ENCODE results near the gene BTK.

BTK gene

DNA sequence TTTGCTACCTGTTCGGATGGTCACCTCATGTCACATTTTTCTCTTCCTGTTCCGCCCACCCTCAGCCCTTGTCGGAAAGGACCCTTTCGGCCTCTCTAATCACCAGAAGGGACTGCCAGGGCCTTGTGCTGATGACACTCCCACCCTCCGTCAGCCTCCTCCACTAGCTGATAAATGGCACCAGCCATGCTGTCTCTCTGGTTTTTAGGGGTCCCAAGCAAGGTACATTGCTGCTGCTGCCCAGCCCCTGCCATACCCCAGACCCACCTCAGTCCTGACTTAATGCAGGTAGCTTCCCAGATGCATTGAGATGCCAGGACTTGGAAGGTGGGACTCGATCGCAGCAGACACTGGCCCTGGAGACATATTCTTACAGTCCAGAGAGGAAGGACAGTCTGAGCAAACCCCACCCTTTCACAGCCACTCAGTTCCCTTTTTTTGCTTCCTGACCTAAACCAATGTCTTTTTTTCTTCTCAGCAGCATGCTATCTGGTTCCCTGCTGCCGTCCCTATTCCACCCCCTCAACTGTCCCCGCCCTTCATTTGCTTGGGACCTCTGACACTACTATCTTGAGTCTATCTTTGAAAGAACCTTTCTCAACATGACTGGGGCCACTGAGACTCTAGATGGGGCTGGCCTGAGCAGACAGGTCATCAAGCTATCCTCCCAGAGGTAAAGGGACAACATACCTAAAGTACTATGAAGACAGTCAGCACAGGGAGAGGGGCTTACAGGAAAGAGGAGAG is at the start of gene BTK:
Gene BTK (minus strand): TSS at position 397 of the 747 bp plus-strand sequence. CDS start 10,907 bp downstream, outside the sequence.
- peaks cover 26% of the 10 kb centered on the region for H3K36me3 ChIP-seq (ENCODE audit: control insufficient read depth, low read length)
- TF ChIP-seq, protein P1, sequence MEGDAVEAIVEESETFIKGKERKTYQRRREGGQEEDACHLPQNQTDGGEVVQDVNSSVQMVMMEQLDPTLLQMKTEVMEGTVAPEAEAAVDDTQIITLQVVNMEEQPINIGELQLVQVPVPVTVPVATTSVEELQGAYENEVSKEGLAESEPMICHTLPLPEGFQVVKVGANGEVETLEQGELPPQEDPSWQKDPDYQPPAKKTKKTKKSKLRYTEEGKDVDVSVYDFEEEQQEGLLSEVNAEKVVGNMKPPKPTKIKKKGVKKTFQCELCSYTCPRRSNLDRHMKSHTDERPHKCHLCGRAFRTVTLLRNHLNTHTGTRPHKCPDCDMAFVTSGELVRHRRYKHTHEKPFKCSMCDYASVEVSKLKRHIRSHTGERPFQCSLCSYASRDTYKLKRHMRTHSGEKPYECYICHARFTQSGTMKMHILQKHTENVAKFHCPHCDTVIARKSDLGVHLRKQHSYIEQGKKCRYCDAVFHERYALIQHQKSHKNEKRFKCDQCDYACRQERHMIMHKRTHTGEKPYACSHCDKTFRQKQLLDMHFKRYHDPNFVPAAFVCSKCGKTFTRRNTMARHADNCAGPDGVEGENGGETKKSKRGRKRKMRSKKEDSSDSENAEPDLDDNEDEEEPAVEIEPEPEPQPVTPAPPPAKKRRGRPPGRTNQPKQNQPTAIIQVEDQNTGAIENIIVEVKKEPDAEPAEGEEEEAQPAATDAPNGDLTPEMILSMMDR (IDR thresholded peaks at IDR 0.05; ENCODE audit: low read depth, low read length, poor library complexity, severe bottlenecking) = no peak
- no peak for TF ChIP-seq EZH2phosphoT487 (IDR thresholded peaks at IDR 0.05; ENCODE audit: borderline replicate concordance, low read length)
- peak within 1 kb of the TSS; percentile 98 for H3K4me3 ChIP-seq (ENCODE audit: low read length)
- 0 out of 2 replicates have a peak, but pooled peaks cover under 1% of the 10 kb centered on the region for H3F3A ChIP-seq (ENCODE audit: control insufficient read depth, insufficient read depth)
- H3K27me3 ChIP-seq (ENCODE audit: control insufficient read depth, low read length) = no peaks in the 10 kb centered on the region
- H3K4me1 ChIP-seq (ENCODE audit: control insufficient read depth, low read length) = peaks cover 46% of the 10 kb centered on the region
- no peaks in the 10 kb centered on the region for H3K9me2 ChIP-seq (replicated peaks; ENCODE audit: control insufficient read depth, low read length)
- H3K79me2 ChIP-seq (ENCODE audit: control insufficient read depth, low read length) = peaks cover 73% of the 10 kb centered on the region
- no peaks in the 10 kb centered on the region for H3K9me3 ChIP-seq (ENCODE audit: control insufficient read depth, insufficient read depth, low read length)
- no peaks in the 10 kb centered on the region for H4K20me1 ChIP-seq (ENCODE audit: control insufficient read depth, insufficient read depth, low read depth, low read length)
- H3K4me2 ChIP-seq (ENCODE audit: low read length) = peak within 1 kb of the TSS; percentile 93
- peak within 1 kb of the TSS; percentile 87 for H3K27ac ChIP-seq (ENCODE audit: low read depth, low read length)

DNA sequence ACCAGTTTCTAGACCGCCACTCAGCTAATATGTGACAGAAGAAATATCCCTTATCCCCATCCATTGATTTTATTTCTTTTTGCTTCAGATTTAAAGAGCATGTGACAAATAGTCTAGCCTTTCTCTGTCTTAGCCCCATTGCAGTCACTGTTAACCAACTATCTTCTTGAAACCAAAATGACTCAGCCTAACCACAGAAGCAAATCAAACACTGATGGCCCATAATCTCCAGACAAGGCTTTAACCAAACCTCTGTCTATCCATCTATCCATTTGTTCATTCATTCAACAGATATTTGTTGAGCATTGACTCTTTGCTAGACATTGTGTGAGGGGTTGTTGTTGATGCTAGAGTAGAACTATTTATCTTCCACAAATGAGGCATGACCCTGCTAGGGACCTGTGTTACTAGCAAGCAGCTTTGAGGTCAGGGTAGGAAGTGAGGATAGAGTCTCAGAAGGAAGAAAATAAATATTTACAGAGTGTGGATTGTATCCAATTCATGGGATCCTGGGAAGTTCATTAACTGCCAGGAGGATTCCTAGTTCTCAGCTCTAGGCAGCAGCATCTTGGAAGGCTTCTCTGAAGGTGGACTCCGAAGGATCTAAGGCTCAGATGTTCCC is 44.6 kb upstream of the BTK start:
- TF ChIP-seq, protein P1 (IDR thresholded peaks at IDR 0.05; ENCODE audit: low read depth, low read length, poor library complexity, severe bottlenecking) = no peak
- no peak for TF ChIP-seq EZH2phosphoT487 (IDR thresholded peaks at IDR 0.05; ENCODE audit: borderline replicate concordance, low read length)
- Histone ChIP-seq H3K36me3 (ENCODE audit: control insufficient read depth, low read length) (no peaks in the 10 kb centered on the region), H3K9me3 (ENCODE audit: control insufficient read depth, insufficient read depth, low read length) (no peaks in the 10 kb centered on the region), H4K20me1 (ENCODE audit: control insufficient read depth, insufficient read depth, low read depth, low read length) (no peaks in the 10 kb centered on the region), H3K4me3 (ENCODE audit: low read length) (no peak overlapping the region), H3K27ac (ENCODE audit: low read depth, low read length) (no peak overlapping the region), H3K79me2 (ENCODE audit: control insufficient read depth, low read length) (no peaks in the 10 kb centered on the region), H3K4me2 (ENCODE audit: low read length) (no peak overlapping the region), H3K4me1 (ENCODE audit: control insufficient read depth, low read length) (no peaks in the 10 kb centered on the region), H3F3A (ENCODE audit: control insufficient read depth, insufficient read depth) (no peaks in the 10 kb centered on the region), H3K9me2 (replicated peaks; ENCODE audit: control insufficient read depth, low read length) (no peaks in the 10 kb centered on the region), H3K27me3 (ENCODE audit: control insufficient read depth, low read length) (no peaks in the 10 kb centered on the region)

DNA sequence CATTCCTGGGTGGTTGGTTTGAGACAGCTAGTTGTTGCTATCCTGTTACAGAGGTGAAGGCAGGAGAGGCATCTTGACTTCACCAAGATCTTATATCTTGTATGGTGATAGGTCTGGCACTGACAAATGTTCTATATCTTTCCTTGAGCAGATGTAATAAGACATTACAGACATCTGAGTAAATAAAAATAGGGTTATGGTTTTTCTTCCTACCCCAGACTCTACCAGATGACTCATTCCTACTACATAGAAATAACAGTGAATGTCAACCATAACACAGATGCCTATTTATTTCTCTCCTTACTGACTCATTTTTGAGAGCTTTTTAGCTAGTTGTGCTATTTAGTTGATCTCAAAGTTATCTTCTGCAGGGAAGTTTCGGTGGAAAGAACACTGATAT is 43.9 kb upstream of the BTK start:
- no peaks in the 10 kb centered on the region for H3K79me2 ChIP-seq (ENCODE audit: control insufficient read depth, low read length)
- H3F3A ChIP-seq (ENCODE audit: control insufficient read depth, insufficient read depth) = no peaks in the 10 kb centered on the region
- H3K9me3 ChIP-seq (ENCODE audit: control insufficient read depth, insufficient read depth, low read length) = no peaks in the 10 kb centered on the region
- no peaks in the 10 kb centered on the region for H3K4me1 ChIP-seq (ENCODE audit: control insufficient read depth, low read length)
- no peak overlapping the region for H3K4me3 ChIP-seq (ENCODE audit: low read length)
- no peak for TF ChIP-seq EZH2phosphoT487 (IDR thresholded peaks at IDR 0.05; ENCODE audit: borderline replicate concordance, low read length)
- TF ChIP-seq, protein P1 (IDR thresholded peaks at IDR 0.05; ENCODE audit: low read depth, low read length, poor library complexity, severe bottlenecking) = no peak
- no peaks in the 10 kb centered on the region for H4K20me1 ChIP-seq (ENCODE audit: control insufficient read depth, insufficient read depth, low read depth, low read length)
- H3K36me3 ChIP-seq (ENCODE audit: control insufficient read depth, low read length) = no peaks in the 10 kb centered on the region
- no peaks in the 10 kb centered on the region for H3K27me3 ChIP-seq (ENCODE audit: control insufficient read depth, low read length)
- no peaks in the 10 kb centered on the region for H3K9me2 ChIP-seq (replicated peaks; ENCODE audit: control insufficient read depth, low read length)
- H3K4me2 ChIP-seq (ENCODE audit: low read length) = no peak overlapping the region
- no peak overlapping the region for H3K27ac ChIP-seq (ENCODE audit: low read depth, low read length)
